HepG2 (cell line): Measurements from ENCODE around the gene RNF133. TPM values are rescaled to one million over a fixed set of nuclear protein-coding genes. Genes with fewer than 3 reads are reported as not detected.

Source experiments
- ATAC-seq: fragments of 200-7000 bp; cut with Tn5 transposase; 3 replicates; pipeline ENCODE4 v1.9.1; 2020; ENCODE audit warnings: mild to moderate bottlenecking, moderate library complexity
- BruUV-seq: library from RNA; stranded (reverse); fragments of 400-500 nt; replicated peaks from 2 replicates; lab custom pipeline; 2021; lab: Mats Ljungman, UMichigan
- CTCF ChIA-PET: fragments of 300-600 bp; formaldehyde crosslinking; extraction: SDS; loops from one replicate; lab custom pipeline; 2021; ENCODE audit warnings: low total read pairs, inconsistent platforms, low intra/inter-chr PET ratio; lab: Yijun Ruan, JAX
- POLR2A ChIA-PET: fragments of 350-600 bp; sonication (Branson Sonifier 250); formaldehyde crosslinking; loops from one replicate; lab custom pipeline; 2020; ENCODE audit warnings: antibody characterized with exemption, inconsistent platforms; lab: Yijun Ruan, JAX
- DNase-seq: peaks from one replicate; pipeline ENCODE4 v3.0.0-alpha.2; 2015; ENCODE audit warnings: low spot score
- FAIRE-seq: peaks from 3 replicates; lab custom pipeline; 2011; peaks lifted over from hg19 to GRCh38; lab: Jason Lieb, UNC
- H2AFZ ChIP-seq: one replicate; pipeline ENCODE4 v1.6.1; 2011; ENCODE audit warnings: low read length, inconsistent platforms
- H3K27ac ChIP-seq: fragments of 300-600 bp; 3 replicates; pipeline ENCODE4 v1.8.0; 2011; ENCODE audit warnings: mixed run types, mild to moderate bottlenecking, mixed read lengths, low read length, inconsistent platforms; ENCODE audit not compliant: insufficient read depth; ENCODE audit errors: extremely low read length
- H3K27me3 ChIP-seq, 2 experiments: fragments of 200-600 bp in 1 of 2; 2 replicates in 1 of 2; 3 replicates in 1 of 2; pipeline versions ENCODE4 v1.6.0 to v1.8.0; 2011; ENCODE audit warnings: low read length in 2 of 2, mild to moderate bottlenecking in 2 of 2, moderate library complexity in 2 of 2, inconsistent platforms in 1 of 2; ENCODE audit not compliant: insufficient read depth in 2 of 2, control insufficient read depth in 1 of 2
- H3K36me3 ChIP-seq, 2 experiments: fragments of 200-600 bp in 1 of 2; replicated peaks in 1 of 2; 2 replicates in 1 of 2; 3 replicates in 1 of 2; pipeline versions ENCODE4 v1.5.1 to v1.8.0; 2011; ENCODE audit warnings: low read length in 2 of 2, inconsistent platforms in 1 of 2; ENCODE audit not compliant: insufficient read depth in 2 of 2, control insufficient read depth in 1 of 2
- H3K4me1 ChIP-seq: 2 replicates; pipeline ENCODE4 v1.5.1; 2012; ENCODE audit warnings: low read length, inconsistent platforms; ENCODE audit not compliant: insufficient read depth
- H3K4me2 ChIP-seq: 2 replicates; pipeline ENCODE4 v1.6.0; 2011; ENCODE audit warnings: low read depth, low read length, inconsistent platforms
- H3K4me3 ChIP-seq, 3 experiments: fragments of 200-600 bp in 1 of 3; sonication (generic), shearing (Covaris generic) in 1 of 3; replicated peaks in 1 of 3; 2 replicates each; pipeline ENCODE4 v1.5.1; 2011 to 2016; ENCODE audit warnings: low read length in 3 of 3, inconsistent platforms in 2 of 3, low read depth in 2 of 3, mild to moderate bottlenecking in 2 of 3, control low read depth in 1 of 3, mixed read lengths in 1 of 3; ENCODE audit not compliant: insufficient read depth in 1 of 3
- H3K79me2 ChIP-seq: one replicate; pipeline ENCODE4 v1.6.1; 2011; ENCODE audit warnings: low read length, inconsistent platforms; ENCODE audit not compliant: insufficient read depth
- H3K9ac ChIP-seq: 2 replicates; pipeline ENCODE4 v1.6.0; 2011; ENCODE audit warnings: mild to moderate bottlenecking, low read depth, low read length, inconsistent platforms; ENCODE audit not compliant: insufficient read depth
- H3K9me3 ChIP-seq: 2 replicates; pipeline ENCODE4 v1.5.1; 2012; ENCODE audit warnings: mild to moderate bottlenecking, low read length
- H4K20me1 ChIP-seq: 2 replicates; pipeline ENCODE4 v1.6.0; 2011; ENCODE audit warnings: inconsistent platforms, mild to moderate bottlenecking, low read length, moderate library complexity; ENCODE audit not compliant: insufficient read depth
- NFYB ChIP-seq: sonication (generic); formaldehyde crosslinking; IDR thresholded peaks from 2 replicates; pipeline ENCODE4 v1.4.0; 2020; ENCODE audit warnings: missing genetic modification reagents
- REPIN1 ChIP-seq: sonication (generic); formaldehyde crosslinking; IDR thresholded peaks from 2 replicates; pipeline ENCODE4 v1.8.0; 2022; ENCODE audit warnings: missing genetic modification reagents, low read depth, mild to moderate bottlenecking, borderline replicate concordance
- THAP11 ChIP-seq: IDR thresholded peaks from 2 replicates; pipeline ENCODE4 v1.6.1; 2016; ENCODE audit warnings: missing biosample characterization, missing genetic modification reagents
- ZBTB40 ChIP-seq, 2 experiments: fragments of 450-650 bp in 1 of 2; sonication (generic) in 1 of 2; formaldehyde crosslinking in 1 of 2; IDR thresholded peaks; 2 replicates each; pipeline versions ENCODE4 v1.6.1 to v1.8.0; 2016 to 2022; ENCODE audit warnings: antibody characterized with exemption in 1 of 2, mild to moderate bottlenecking in 1 of 2, missing genetic modification reagents in 1 of 2
- ZBTB42 ChIP-seq: sonication (generic); formaldehyde crosslinking; IDR thresholded peaks from 2 replicates; pipeline ENCODE4 v1.5.0; 2020; ENCODE audit warnings: mild to moderate bottlenecking, missing genetic modification reagents
- ZNF142 ChIP-seq: sonication (generic); formaldehyde crosslinking; IDR thresholded peaks from 2 replicates; pipeline ENCODE4 v1.4.0; 2020; ENCODE audit warnings: missing genetic modification reagents
- ZNF607 ChIP-seq: sonication (generic); formaldehyde crosslinking; IDR thresholded peaks from 2 replicates; pipeline ENCODE4 v1.5.1; 2020; ENCODE audit warnings: missing genetic modification reagents, mild to moderate bottlenecking, borderline replicate concordance
- ZNF644 ChIP-seq: IDR thresholded peaks from 2 replicates; pipeline ENCODE4 v1.6.1; 2016; ENCODE audit warnings: low read depth
- ZNF879 ChIP-seq: sonication (generic); formaldehyde crosslinking; IDR thresholded peaks from 2 replicates; pipeline ENCODE4 v1.8.1; 2023; ENCODE audit warnings: missing genetic modification reagents
- WGBS: methylation state at CpG from one replicate; pipeline ENCODE4 v1.1.6; 2017; ENCODE audit warnings: low lambda C conversion rate; 5-methylcytosine and 5-hydroxymethylcytosine counted together
- in situ Hi-C: cut with HindIII; loops from 2 replicates; pipeline ENCODE4 v1.10.0; 2017; ENCODE audit warnings: low pct_unique_long_range_greater_than_20kb; ENCODE audit not compliant: extremely low pct_ligation_motif_present
- intact Hi-C: fragments of 100-400 bp; cut with micrococcal nuclease; formaldehyde crosslinking; loops from one replicate; pipeline ENCODE4 v1.10.0; 2022; ENCODE audit not compliant: unreplicated experiment
- polyA plus RNA-seq, 8 experiments: library from polyadenylated mRNA; depleted of rRNA in 3 of 8; stranded (reverse) in 7 of 8; unstranded in 1 of 8; fragments of >200 nt; fragmentation: Illumina TruSeq in 4 of 8; extraction: Trizol in 4 of 8; gene quantifications; 2 replicates each; pipeline versions ENCODE4 v1.2.1 to v1.2.3, GENCODE V29; 2011 to 2016; ENCODE audit warnings: low read depth in 4 of 8, missing spikeins in 1 of 8, mixed read lengths in 1 of 8; ENCODE audit not compliant: insufficient read depth in 1 of 8
- total RNA-seq, 5 experiments: library from RNA; depleted of rRNA; stranded (reverse); fragments of >200 nt; fragmentation: Illumina TruSeq; extraction: Trizol; gene quantifications; 2 replicates each; pipeline ENCODE4 v1.2.3, GENCODE V29; 2016; ENCODE audit warnings: low read depth in 1 of 5
- TF ChIP-seq, protein P1 (sequence below): sonication (generic); formaldehyde crosslinking; IDR thresholded peaks from 2 replicates; pipeline ENCODE4 v1.5.0; 2020; ENCODE audit warnings: mild to moderate bottlenecking, low read depth, missing genetic modification reagents, borderline replicate concordance

The RNF133 gene
- total and polyA plus RNA-seq, 2 of the 13 experiments (the other 11 are each of a cell fraction or from before 2014, with no cell fraction given) = 0.13 to 1.00 TPM

DNA sequence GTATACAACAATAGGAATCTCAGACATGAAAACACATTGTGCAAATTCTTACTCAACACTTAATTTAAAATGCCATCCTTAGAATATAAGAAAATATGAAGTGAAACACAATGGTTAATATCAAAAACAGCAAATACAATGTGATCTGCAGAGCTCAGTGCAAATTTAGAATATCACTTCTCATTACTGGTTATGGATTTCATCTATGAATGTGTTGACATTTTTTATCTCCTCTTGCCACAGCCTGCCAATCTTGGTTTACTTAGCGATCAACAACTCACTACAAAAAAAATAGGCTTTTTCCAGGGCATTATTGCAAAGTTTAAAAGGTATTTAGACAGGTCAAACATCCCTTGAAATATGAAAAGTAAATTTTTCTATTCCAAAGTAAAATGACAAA is 28.8 kb upstream of the RNF133 start:
- FAIRE-seq (no peak), DNase-seq (no peak), ATAC-seq (no peak)
- no peak overlapping the region for H3K4me2 ChIP-seq
- no peak overlapping the region for H3K4me3 ChIP-seq
- H3K27ac ChIP-seq = no peak overlapping the region
- no peaks in the 10 kb centered on the region for H3K4me1 ChIP-seq
- peaks cover 3% of the 10 kb centered on the region for H3K79me2 ChIP-seq
- no peaks in the 10 kb centered on the region for H3K27me3 ChIP-seq
- CTCF ChIA-PET = no interaction called here
- no peaks in the 10 kb centered on the region for H4K20me1 ChIP-seq
- H2AFZ ChIP-seq = no peak overlapping the region
- intact Hi-C loops = no loop called here
- POLR2A ChIA-PET = no interaction called here
- WGBS = 100% methylated on average over 1 of the region's 1 CpG
- in situ Hi-C loops = no loop called here
- H3K36me3 ChIP-seq = no peaks in the 10 kb centered on the region
- BruUV-seq = no TSS peak
- H3K9ac ChIP-seq = no peak overlapping the region
- H3K9me3 ChIP-seq = no peaks in the 10 kb centered on the region
- TF ChIP-seq ZNF644 = no peak
- TF ChIP-seq NFYB (CRISPR knock-in tag) = no peak
- no peak for TF ChIP-seq ZNF607 (CRISPR knock-in tag)
- no peak for TF ChIP-seq ZBTB42 (CRISPR knock-in tag)
- no peak for TF ChIP-seq ZBTB40 (IDR thresholded peaks at IDR 0.05)
- TF ChIP-seq ZBTB40 (CRISPR knock-in tag; IDR thresholded peaks at IDR 0.05) = no peak
- TF ChIP-seq THAP11 = no peak
- no peak for TF ChIP-seq ZNF879
- no peak for TF ChIP-seq REPIN1
- TF ChIP-seq, protein P1, sequence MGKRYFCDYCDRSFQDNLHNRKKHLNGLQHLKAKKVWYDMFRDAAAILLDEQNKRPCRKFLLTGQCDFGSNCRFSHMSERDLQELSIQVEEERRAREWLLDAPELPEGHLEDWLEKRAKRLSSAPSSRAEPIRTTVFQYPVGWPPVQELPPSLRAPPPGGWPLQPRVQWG (CRISPR knock-in tag) = no peak
- TF ChIP-seq ZNF142 (CRISPR knock-in tag) = no peak
